Measurements from ENCODE around the gene MYO9B. TPM values are rescaled to one million over a fixed set of nuclear protein-coding genes. Genes with fewer than 3 reads are reported as not detected.

Gene MYO9B
- total and polyA plus RNA-seq, 2 donors (not counting 1 experiment from before 2014, with no cell fraction given), result 32.5 to 52.5 TPM

- DNase-seq (ENCODE audit: low read depth in 2 of 2), result no peak
- H3K27ac ChIP-seq (ENCODE audit: insufficient read depth, low read length), result no peak overlapping the region
- no peak overlapping the region for H3K9ac ChIP-seq (ENCODE audit: insufficient read depth, low read length)
- H3K9me3 ChIP-seq (ENCODE audit: control insufficient read depth, insufficient read depth, low read depth, low read length), result no peaks in the 10 kb centered on the region
- H3K27me3 ChIP-seq (ENCODE audit: control insufficient read depth, insufficient read depth, low read length), result no peaks in the 10 kb centered on the region
- H4K20me1 ChIP-seq (ENCODE audit: control insufficient read depth, extremely low read depth, insufficient read depth, low read length), result no peaks in the 10 kb centered on the region
- peaks cover 4% of the 10 kb centered on the region for H3K36me3 ChIP-seq (ENCODE audit: control insufficient read depth, insufficient read depth, low read length)
- H3K4me2 ChIP-seq (ENCODE audit: extremely low read depth, insufficient read depth, low read length), result no peak overlapping the region
- TF ChIP-seq CTCF (conservative IDR thresholded peaks at IDR 0.05 in 1 of 2, IDR thresholded peaks at IDR 0.05 in 1 of 2; ENCODE audit: low read depth in 1 of 2, low read length in 2 of 2) (no peak), EZH2 (IDR thresholded peaks at IDR 0.05; ENCODE audit: low read length, missing control alignments) (no peak)
- no peak overlapping the region for H3K4me3 ChIP-seq (replicated peaks in 1 of 4; ENCODE audit: control extremely low read depth in 1 of 4, insufficient read depth in 1 of 4, low read depth in 3 of 4, low read length in 4 of 4)
- H2AFZ ChIP-seq (ENCODE audit: low read length), result no peak overlapping the region
- peaks cover 4% of the 10 kb centered on the region for H3K4me1 ChIP-seq (ENCODE audit: control insufficient read depth, extremely low read depth, insufficient read depth, low read length)
- H3K79me2 ChIP-seq (ENCODE audit: control insufficient read depth, insufficient read depth, low read length), result peaks cover 62% of the 10 kb centered on the region
Measured at GRCh38 chr19:17116996-17117702, 41.6 kb downstream of the MYO9B start.

- Histone ChIP-seq H3K9me3 (ENCODE audit: control insufficient read depth, insufficient read depth, low read depth, low read length) (no peaks in the 10 kb centered on the region), H3K4me3 (replicated peaks in 1 of 4; ENCODE audit: control extremely low read depth in 1 of 4, insufficient read depth in 1 of 4, low read depth in 3 of 4, low read length in 4 of 4) (no peak overlapping the region), H3K4me2 (ENCODE audit: extremely low read depth, insufficient read depth, low read length) (no peak overlapping the region), H4K20me1 (ENCODE audit: control insufficient read depth, extremely low read depth, insufficient read depth, low read length) (no peaks in the 10 kb centered on the region), H3K27ac (ENCODE audit: insufficient read depth, low read length) (no peak overlapping the region), H3K9ac (ENCODE audit: insufficient read depth, low read length) (no peak overlapping the region), H3K4me1 (ENCODE audit: control insufficient read depth, extremely low read depth, insufficient read depth, low read length) (no peaks in the 10 kb centered on the region), H3K79me2 (ENCODE audit: control insufficient read depth, insufficient read depth, low read length) (peaks cover 48% of the 10 kb centered on the region), H3K36me3 (ENCODE audit: control insufficient read depth, insufficient read depth, low read length) (no peaks in the 10 kb centered on the region), H3K27me3 (ENCODE audit: control insufficient read depth, insufficient read depth, low read length) (no peaks in the 10 kb centered on the region), H2AFZ (ENCODE audit: low read length) (no peak overlapping the region)
- DNase-seq (ENCODE audit: low read depth in 2 of 2), result no peak
- TF ChIP-seq CTCF (conservative IDR thresholded peaks at IDR 0.05 in 1 of 2, IDR thresholded peaks at IDR 0.05 in 1 of 2; ENCODE audit: low read depth in 1 of 2, low read length in 2 of 2), result no peak
- no peak for TF ChIP-seq EZH2 (IDR thresholded peaks at IDR 0.05; ENCODE audit: low read length, missing control alignments)
Measured at GRCh38 chr19:17118957-17119356, 43.4 kb downstream of the MYO9B start.

GRCh38 chr19:17121736-17122293 is 46.2 kb downstream of the MYO9B start:
- Histone ChIP-seq H3K79me2 (ENCODE audit: control insufficient read depth, insufficient read depth, low read length) (peaks cover 36% of the 10 kb centered on the region), H3K9me3 (ENCODE audit: control insufficient read depth, insufficient read depth, low read depth, low read length) (no peaks in the 10 kb centered on the region), H3K4me1 (ENCODE audit: control insufficient read depth, extremely low read depth, insufficient read depth, low read length) (peaks cover 8% of the 10 kb centered on the region), H3K9ac (ENCODE audit: insufficient read depth, low read length) (no peak overlapping the region), H3K27me3 (ENCODE audit: control insufficient read depth, insufficient read depth, low read length) (no peaks in the 10 kb centered on the region), H2AFZ (ENCODE audit: low read length) (no peak overlapping the region), H3K4me2 (ENCODE audit: extremely low read depth, insufficient read depth, low read length) (no peak overlapping the region), H3K27ac (ENCODE audit: insufficient read depth, low read length) (no peak overlapping the region), H4K20me1 (ENCODE audit: control insufficient read depth, extremely low read depth, insufficient read depth, low read length) (no peaks in the 10 kb centered on the region), H3K4me3 (replicated peaks in 1 of 4; ENCODE audit: control extremely low read depth in 1 of 4, insufficient read depth in 1 of 4, low read depth in 3 of 4, low read length in 4 of 4) (no peak overlapping the region), H3K36me3 (ENCODE audit: control insufficient read depth, insufficient read depth, low read length) (no peaks in the 10 kb centered on the region)
- TF ChIP-seq EZH2 (IDR thresholded peaks at IDR 0.05; ENCODE audit: low read length, missing control alignments) (no peak), CTCF (conservative IDR thresholded peaks at IDR 0.05 in 1 of 2, IDR thresholded peaks at IDR 0.05 in 1 of 2; ENCODE audit: low read depth in 1 of 2, low read length in 2 of 2) (no peak)
- peak; percentile 67 to 94 for DNase-seq (ENCODE audit: low read depth in 2 of 2)
